Colonic mucosa (tissue), 4 donors: Measurements from ENCODE around the gene FRMD7. TPM values are rescaled to one million over a fixed set of nuclear protein-coding genes. Genes with fewer than 3 reads are reported as not detected.

Experiments
- DNase-seq: peaks from one replicate; pipeline ENCODE4 v3.0.0-alpha.2; 2020
- H3K27ac ChIP-seq: fragments of 200-600 bp; one replicate; pipeline ENCODE4 v1.8.0; 2021
- H3K27me3 ChIP-seq: fragments of 200-600 bp; one replicate; pipeline ENCODE4 v1.8.0; 2021
- H3K36me3 ChIP-seq: fragments of 200-600 bp; one replicate; pipeline ENCODE4 v1.8.0; 2021
- H3K4me1 ChIP-seq: fragments of 200-600 bp; one replicate; pipeline ENCODE4 v1.8.0; 2021; ENCODE audit warnings: mild to moderate bottlenecking
- H3K4me3 ChIP-seq: fragments of 200-600 bp; one replicate; pipeline ENCODE4 v1.8.0; 2021
- H3K9ac ChIP-seq, 2 donors: one replicate each; pipeline ENCODE4 v1.7.0; 2013; ENCODE audit warnings: control low read depth in 2 of 2, low read depth in 2 of 2, low read length in 2 of 2
- H3K9me3 ChIP-seq: fragments of 200-600 bp; one replicate; pipeline ENCODE4 v1.8.0; 2021
- intact Hi-C: fragments of 100-400 bp; cut with DNase I; formaldehyde crosslinking; loops from one replicate; pipeline ENCODE4 v1.14.1; 2022
- total RNA-seq, 2 donors: library from RNA; stranded (reverse); fragmentation: NEBNext Ultra II Directional in 1 of 2; extraction: Animal tissue kit (Norgen Biotek cat#: 25700) in 1 of 2; gene quantifications; one replicate each; pipeline ENCODE4 v1.2.1, GENCODE V29; 2021
- TF ChIP-seq, protein P1 (sequence below): fragments of 200-600 bp; IDR thresholded peaks from one replicate; pipeline ENCODE4 v1.8.0; 2022; ENCODE audit warnings: antibody characterized with exemption, mild to moderate bottlenecking
- donor health status: healthy.
- donor health status: DM: no; HTN: no; CAD: no.
- donor health status: DM: no; HTN: no; CAD: no.

The FRMD7 gene
- total RNA-seq, 2 donors from 2014 or later: not detected

DNA sequence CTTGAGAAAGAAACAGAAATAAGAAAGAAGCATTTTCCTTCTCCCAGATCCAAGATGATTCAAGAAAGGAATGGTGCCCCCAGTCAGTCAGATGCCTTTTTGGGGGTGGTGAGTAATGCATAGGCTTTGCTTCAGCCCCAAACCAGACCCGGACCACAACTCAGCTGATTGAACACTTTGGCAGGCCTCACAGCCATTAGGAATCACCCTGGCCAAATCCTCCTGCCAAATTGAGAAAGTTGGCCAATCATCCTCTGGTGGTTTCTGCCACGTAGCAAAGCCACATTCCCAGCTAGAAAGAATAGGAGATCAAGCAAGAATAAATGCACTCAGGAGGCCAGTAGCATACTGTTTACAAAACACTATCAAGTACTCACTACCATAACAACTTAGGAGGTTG lies 33.7 kb downstream of the FRMD7 start:
- TF ChIP-seq, protein P1, sequence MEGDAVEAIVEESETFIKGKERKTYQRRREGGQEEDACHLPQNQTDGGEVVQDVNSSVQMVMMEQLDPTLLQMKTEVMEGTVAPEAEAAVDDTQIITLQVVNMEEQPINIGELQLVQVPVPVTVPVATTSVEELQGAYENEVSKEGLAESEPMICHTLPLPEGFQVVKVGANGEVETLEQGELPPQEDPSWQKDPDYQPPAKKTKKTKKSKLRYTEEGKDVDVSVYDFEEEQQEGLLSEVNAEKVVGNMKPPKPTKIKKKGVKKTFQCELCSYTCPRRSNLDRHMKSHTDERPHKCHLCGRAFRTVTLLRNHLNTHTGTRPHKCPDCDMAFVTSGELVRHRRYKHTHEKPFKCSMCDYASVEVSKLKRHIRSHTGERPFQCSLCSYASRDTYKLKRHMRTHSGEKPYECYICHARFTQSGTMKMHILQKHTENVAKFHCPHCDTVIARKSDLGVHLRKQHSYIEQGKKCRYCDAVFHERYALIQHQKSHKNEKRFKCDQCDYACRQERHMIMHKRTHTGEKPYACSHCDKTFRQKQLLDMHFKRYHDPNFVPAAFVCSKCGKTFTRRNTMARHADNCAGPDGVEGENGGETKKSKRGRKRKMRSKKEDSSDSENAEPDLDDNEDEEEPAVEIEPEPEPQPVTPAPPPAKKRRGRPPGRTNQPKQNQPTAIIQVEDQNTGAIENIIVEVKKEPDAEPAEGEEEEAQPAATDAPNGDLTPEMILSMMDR: no peak
- intact Hi-C loops: loop anchor here (5.0 kb wide), 1 partner anchor 523 kb away; no protein-coding TSS in a partner anchor
- H3K27me3 ChIP-seq: no peaks in the 10 kb centered on the region

DNA sequence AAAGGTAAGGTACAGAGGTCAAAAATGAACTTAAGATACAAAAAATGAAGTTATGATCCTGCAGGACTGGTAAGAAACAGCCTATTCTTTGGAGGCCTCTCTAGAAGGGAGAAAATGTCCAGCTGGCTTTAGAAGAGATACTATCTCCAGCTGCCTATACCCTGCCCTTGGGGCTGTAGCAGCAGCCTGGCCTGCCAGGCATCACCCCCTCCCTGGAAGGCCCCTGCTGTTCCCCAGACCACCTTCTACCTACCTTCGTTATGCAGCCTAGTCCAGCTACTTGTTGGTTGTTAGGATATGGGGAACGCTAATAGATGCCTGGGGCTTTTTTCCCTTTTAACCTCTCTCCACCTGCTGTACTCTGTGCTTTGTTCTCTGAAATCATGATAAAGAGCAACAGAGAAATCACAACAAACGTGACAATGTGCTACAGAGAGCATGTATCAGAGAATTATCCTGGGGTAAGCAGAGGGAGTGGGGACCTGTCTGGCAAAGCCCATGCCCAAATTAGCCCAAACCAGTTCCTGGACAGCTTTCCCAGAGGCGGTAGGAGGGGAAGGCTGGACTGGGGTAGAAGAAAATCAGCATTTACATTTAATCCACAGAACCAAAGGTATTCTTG lies 34.5 kb downstream of the FRMD7 start:
- Histone ChIP-seq H3K9ac (no peak overlapping the region), H3K4me1 (no peaks in the 10 kb centered on the region), H3K9me3 (no peaks in the 10 kb centered on the region), H3K36me3 (no peaks in the 10 kb centered on the region), H3K27ac (no peak overlapping the region), H3K4me3 (no peak overlapping the region), H3K27me3 (no peaks in the 10 kb centered on the region)
- DNase-seq: no peak
- intact Hi-C loops: loop anchor here (5.0 kb wide), 1 partner anchor 524 kb away; no protein-coding TSS in a partner anchor
- TF ChIP-seq, protein P1: no peak

More for the DNA sequence above, 33.7 kb downstream of the FRMD7 start:
- H3K9ac ChIP-seq: no peak overlapping the region
- H3K27ac ChIP-seq: no peak overlapping the region
- no peak overlapping the region for H3K4me3 ChIP-seq
- H3K9me3 ChIP-seq: no peaks in the 10 kb centered on the region
- H3K4me1 ChIP-seq: no peaks in the 10 kb centered on the region
- DNase-seq: no peak
- H3K36me3 ChIP-seq: no peaks in the 10 kb centered on the region

DNA sequence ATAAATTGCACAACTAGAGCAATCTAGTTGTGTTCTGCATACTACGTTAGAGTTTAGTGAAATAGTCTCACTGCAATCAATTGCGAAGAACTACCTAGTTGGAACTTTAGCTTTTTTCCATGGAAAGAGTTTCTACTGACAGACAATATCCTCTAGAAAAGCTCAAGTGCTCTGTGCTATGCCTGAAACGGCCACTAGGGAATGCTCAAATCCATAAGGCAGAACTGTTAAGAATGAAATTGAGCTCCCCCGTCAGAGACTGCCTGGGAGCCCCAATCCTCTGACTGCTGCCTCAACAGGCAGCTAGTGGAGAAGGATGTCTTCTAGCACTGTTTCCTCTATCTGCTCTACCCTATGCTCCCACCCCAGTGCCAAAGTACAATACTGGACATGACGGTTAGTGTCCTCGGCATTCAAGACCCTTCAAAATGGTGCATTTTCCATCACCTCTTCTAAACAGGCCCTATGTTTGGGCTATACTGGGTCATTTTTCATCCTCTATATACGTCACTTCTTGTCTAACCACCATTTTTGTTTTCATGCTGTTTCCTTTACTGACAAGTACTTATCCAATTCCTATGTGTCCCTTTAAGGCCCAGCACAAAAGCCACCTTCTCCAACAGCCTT lies 35.3 kb downstream of the FRMD7 start:
- Histone ChIP-seq H3K27ac (no peak overlapping the region), H3K4me1 (no peaks in the 10 kb centered on the region), H3K27me3 (no peaks in the 10 kb centered on the region), H3K9ac (no peak overlapping the region), H3K4me3 (no peak overlapping the region), H3K9me3 (no peaks in the 10 kb centered on the region), H3K36me3 (no peaks in the 10 kb centered on the region)
- intact Hi-C loops: loop anchor here (5.0 kb wide), 1 partner anchor 525 kb away; no protein-coding TSS in a partner anchor
- TF ChIP-seq, protein P1: peak; percentile 83
- DNase-seq: peak; percentile 52

DNA sequence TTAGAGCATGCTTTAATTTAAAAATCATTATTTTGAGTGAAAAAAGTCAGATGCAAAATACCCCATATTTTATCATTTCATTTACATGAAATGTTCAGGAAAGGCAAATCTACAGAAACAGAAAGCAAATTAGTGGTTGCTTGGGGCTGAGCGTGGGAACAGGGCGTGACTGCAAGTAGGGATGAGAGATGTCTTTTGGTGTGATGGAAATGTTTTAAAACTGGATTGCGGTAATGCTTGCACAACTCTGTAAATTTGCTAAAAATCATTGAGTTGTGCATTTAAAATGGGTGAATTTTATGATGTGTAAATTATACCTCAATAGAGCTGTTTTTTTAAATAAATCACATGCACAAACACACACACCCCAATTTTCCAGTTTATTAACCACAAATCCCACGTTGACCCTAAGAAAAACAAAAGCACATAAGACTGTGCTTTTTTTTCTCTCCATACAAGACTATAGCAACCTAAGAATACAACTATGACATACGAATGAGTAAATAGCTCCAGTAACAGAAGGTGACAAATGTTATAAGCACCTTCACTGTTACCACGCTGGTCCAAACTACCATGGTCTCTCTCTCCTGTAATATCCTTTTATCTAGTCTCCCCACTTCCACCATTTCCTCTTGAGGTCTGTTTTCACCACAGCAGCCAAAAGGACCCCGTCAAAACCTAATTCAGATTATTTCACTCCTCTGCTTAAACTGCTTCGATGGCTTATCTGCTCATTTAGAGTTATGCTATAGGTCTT lies 37.2 kb downstream of the FRMD7 start:
- H3K9ac ChIP-seq: no peak overlapping the region
- H3K36me3 ChIP-seq: no peaks in the 10 kb centered on the region
- no peaks in the 10 kb centered on the region for H3K4me1 ChIP-seq
- H3K4me3 ChIP-seq: no peak overlapping the region
- no peak for DNase-seq
- intact Hi-C loops: loop anchor here (5.0 kb wide), 1 partner anchor 527 kb away; no protein-coding TSS in a partner anchor
- no peaks in the 10 kb centered on the region for H3K27me3 ChIP-seq
- H3K27ac ChIP-seq: no peak overlapping the region
- TF ChIP-seq, protein P1: no peak
- H3K9me3 ChIP-seq: no peaks in the 10 kb centered on the region

DNA sequence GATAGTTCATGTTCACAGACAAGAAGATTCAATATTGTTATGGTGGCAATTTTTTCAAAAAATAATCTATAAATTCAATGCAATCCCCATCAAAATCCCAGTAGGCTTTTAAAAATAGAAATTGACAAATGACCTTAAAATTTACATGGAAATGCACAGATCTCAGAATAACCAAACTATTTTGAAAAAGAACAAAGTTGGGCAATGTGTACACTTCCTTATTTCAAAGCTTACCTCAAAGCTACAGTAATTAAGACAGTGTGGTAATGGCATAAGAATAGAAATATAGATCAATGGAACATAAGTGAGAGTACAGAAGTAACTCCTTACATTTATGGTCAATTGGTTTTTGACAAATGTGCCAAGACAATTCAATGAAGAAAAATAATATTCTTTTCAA lies 39.0 kb downstream of the FRMD7 start:
- Histone ChIP-seq H3K4me1 (no peaks in the 10 kb centered on the region), H3K4me3 (no peak overlapping the region), H3K27me3 (no peaks in the 10 kb centered on the region), H3K27ac (no peak overlapping the region), H3K9me3 (no peaks in the 10 kb centered on the region), H3K9ac (no peak overlapping the region), H3K36me3 (no peaks in the 10 kb centered on the region)
- TF ChIP-seq, protein P1: no peak
- no peak for DNase-seq
- intact Hi-C loops: loop anchor here (10.0 kb wide), 1 partner anchor 136 kb away; no protein-coding TSS in a partner anchor
